CD14-positive monocyte (primary cell): ENCODE results near the gene KCTD16. TPM values are rescaled to one million over a fixed set of nuclear protein-coding genes. Genes with fewer than 3 reads are reported as not detected.

Source experiments
- DNase-seq, 3 donors: peaks; one replicate each; pipeline ENCODE4 v3.0.0-alpha.2; 2011 to 2022
- H2AFZ ChIP-seq: 2 replicates; pipeline ENCODE4 v1.6.0; 2012; ENCODE audit warnings: mild to moderate bottlenecking, low read depth, low read length, inconsistent platforms; ENCODE audit not compliant: insufficient read depth, poor library complexity, severe bottlenecking
- H3K27ac ChIP-seq, 2 donors: 1 replicate in 1 of 2; 2 replicates in 1 of 2; pipeline ENCODE4 v1.5.1; 2012 to 2013; ENCODE audit warnings: low read length in 2 of 2, control low read depth in 1 of 2, inconsistent platforms in 1 of 2, low read depth in 1 of 2, mild to moderate bottlenecking in 1 of 2
- H3K27me3 ChIP-seq, 2 donors: one replicate each; pipeline versions ENCODE4 v1.6.0 to v1.6.1; 2011 to 2013; ENCODE audit warnings: low read length in 2 of 2; ENCODE audit not compliant: control insufficient read depth in 2 of 2, insufficient read depth in 2 of 2
- H3K36me3 ChIP-seq, 2 donors: replicated peaks in 1 of 2; 1 replicate in 1 of 2; 2 replicates in 1 of 2; pipeline versions ENCODE4 v1.5.1 to v1.6.1; 2012 to 2013; ENCODE audit warnings: low read length in 2 of 2, control low read depth in 1 of 2, inconsistent platforms in 1 of 2, mild to moderate bottlenecking in 1 of 2; ENCODE audit not compliant: insufficient read depth in 2 of 2, control insufficient read depth in 1 of 2
- H3K4me1 ChIP-seq, 2 donors: 1 replicate in 1 of 2; 2 replicates in 1 of 2; pipeline versions ENCODE4 v1.5.1 to v1.6.1; 2012 to 2013; ENCODE audit warnings: low read length in 2 of 2, control low read depth in 1 of 2, inconsistent platforms in 1 of 2, mild to moderate bottlenecking in 1 of 2, moderate library complexity in 1 of 2; ENCODE audit not compliant: insufficient read depth in 2 of 2, control insufficient read depth in 1 of 2
- H3K4me2 ChIP-seq: replicated peaks from 2 replicates; pipeline ENCODE3; 2012; ENCODE audit warnings: low read length, moderate library complexity, mild to moderate bottlenecking; ENCODE audit not compliant: poor library complexity, severe bottlenecking; ENCODE audit errors: extremely low read depth
- H3K4me3 ChIP-seq, 3 experiments: fragments of 200-600 bp in 1 of 3; sonication (generic) in 1 of 3; replicated peaks in 1 of 3; 1 replicate in 2 of 3; 2 replicates in 1 of 3; pipeline ENCODE4 v1.5.1; 2011 to 2013; ENCODE audit warnings: low read length in 3 of 3, mild to moderate bottlenecking in 3 of 3, control low read depth in 2 of 3, low read depth in 2 of 3, inconsistent platforms in 1 of 3, moderate library complexity in 1 of 3
- H3K79me2 ChIP-seq: 2 replicates; pipeline ENCODE4 v1.6.0; 2012; ENCODE audit warnings: mild to moderate bottlenecking, control low read depth, inconsistent platforms, low read length, moderate library complexity; ENCODE audit not compliant: insufficient read depth
- H3K9ac ChIP-seq: 2 replicates; pipeline ENCODE4 v1.6.0; 2017; ENCODE audit warnings: low read length, mild to moderate bottlenecking; ENCODE audit not compliant: insufficient read depth, poor library complexity, severe bottlenecking
- H3K9me3 ChIP-seq, 2 donors: replicated peaks in 1 of 2; 1 replicate in 1 of 2; 2 replicates in 1 of 2; pipeline versions ENCODE4 v1.5.1 to v1.6.1; 2012 to 2013; ENCODE audit warnings: low read length in 2 of 2, control low read depth in 1 of 2; ENCODE audit not compliant: control insufficient read depth in 1 of 2, insufficient read depth in 1 of 2
- H4K20me1 ChIP-seq: 2 replicates; pipeline ENCODE4 v1.6.0; 2012; ENCODE audit warnings: mild to moderate bottlenecking, low read length, control low read depth, moderate library complexity; ENCODE audit not compliant: insufficient read depth
- H3K27ac Mint-ChIP-seq, 7 donors: one replicate each; pipeline ENCODE4 v1.8.0; 2020; ENCODE audit warnings: mild to moderate bottlenecking in 7 of 7, mixed read lengths in 7 of 7, moderate library complexity in 6 of 7, inconsistent platforms in 2 of 7
- H3K27me3 Mint-ChIP-seq, 3 donors: one replicate each; pipeline ENCODE4 v1.8.0; 2021 to 2022; ENCODE audit warnings: low read depth in 3 of 3, mild to moderate bottlenecking in 3 of 3, mixed read lengths in 3 of 3, moderate library complexity in 3 of 3, inconsistent platforms in 1 of 3
- H3K36me3 Mint-ChIP-seq, 2 donors: one replicate each; pipeline ENCODE4 v1.8.0; 2020; ENCODE audit warnings: mixed read lengths in 2 of 2, inconsistent platforms in 1 of 2, mild to moderate bottlenecking in 1 of 2
- H3K4me1 Mint-ChIP-seq: one replicate; pipeline ENCODE4 v1.8.0; 2020; ENCODE audit warnings: mild to moderate bottlenecking, mixed read lengths
- H3K4me3 Mint-ChIP-seq, 2 donors: one replicate each; pipeline ENCODE4 v1.8.0; 2020; ENCODE audit warnings: mild to moderate bottlenecking in 2 of 2, mixed read lengths in 2 of 2, moderate library complexity in 1 of 2
- H3K9me3 Mint-ChIP-seq, 7 donors: one replicate each; pipeline ENCODE4 v1.8.0; 2020 to 2022; ENCODE audit warnings: mixed read lengths in 7 of 7, mild to moderate bottlenecking in 6 of 7, moderate library complexity in 6 of 7, inconsistent platforms in 2 of 7
- WGBS: methylation state at CpG from one replicate; pipeline ENCODE4 v1.1.5; 2013; ENCODE audit warnings: missing lambda C conversion rate; ENCODE audit not compliant: insufficient coverage; 5-methylcytosine and 5-hydroxymethylcytosine counted together
- intact Hi-C, 2 donors: fragments of 100-400 bp; cut with micrococcal nuclease; formaldehyde crosslinking; loops; one replicate each; pipeline versions ENCODE4 v1.15.0 to v1.15.1; 2023
- polyA plus RNA-seq, 3 donors: library from polyadenylated mRNA; depleted of rRNA in 1 of 3; unstranded in 2 of 3; stranded (reverse) in 1 of 3; fragments of 300-500 nt in 2 of 3; fragments of >200 nt in 1 of 3; fragmentation: Illumina TruSeq in 2 of 3; gene quantifications; 1 replicate in 2 of 3; 2 replicates in 1 of 3; pipeline ENCODE4 v1.2.3, GENCODE V29; 2012 to 2021
- TF ChIP-seq, protein P1 (sequence below): fragments of 200-600 bp; IDR thresholded peaks from one replicate; pipeline ENCODE4 v1.8.0; 2022; ENCODE audit warnings: antibody characterized with exemption, mild to moderate bottlenecking

KCTD16 gene
- polyA plus RNA-seq, 3 donors, result not detected

DNA sequence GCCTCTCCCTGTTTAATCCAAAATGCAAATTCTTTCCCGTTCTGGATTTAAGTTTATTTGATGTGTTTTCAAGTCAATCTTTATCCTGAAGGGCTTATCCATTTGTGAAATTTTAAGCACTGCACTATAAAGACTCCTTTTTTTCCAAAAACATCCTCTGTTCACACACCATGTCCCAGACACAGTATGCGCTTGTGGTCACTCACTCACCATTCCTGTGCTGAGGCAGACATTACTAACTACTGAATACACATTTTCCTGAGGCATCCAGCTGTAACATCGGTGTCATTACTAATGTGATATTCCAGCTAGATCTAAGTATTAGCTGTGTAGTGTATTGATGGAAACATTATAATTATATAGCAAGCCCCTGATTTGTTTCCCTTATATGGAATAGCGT lies 298.4 kb downstream of the KCTD16 start:
- Histone ChIP-seq H3K27ac (no peak overlapping the region), H3K4me1 (no peaks in the 10 kb centered on the region), H4K20me1 (no peaks in the 10 kb centered on the region), H2AFZ (no peak overlapping the region), H3K9me3 (no peaks in the 10 kb centered on the region), H3K27me3 (no peaks in the 10 kb centered on the region), H3K36me3 (no peaks in the 10 kb centered on the region), H3K4me2 (no peak overlapping the region), H3K79me2 (no peaks in the 10 kb centered on the region), H3K9ac (no peak overlapping the region), H3K4me3 (no peak overlapping the region)
- Mint-ChIP-seq H3K4me1 (peaks cover 2% of the 10 kb centered on the region), H3K36me3 (no peaks in the 10 kb centered on the region), H3K27me3 (peaks cover 1 to 2% (median 2%) of the 10 kb centered on the region in 3 donors), H3K9me3 (peaks cover 0 to 5% (median 2%) of the 10 kb centered on the region in 7 donors), H3K27ac (no peak overlapping the region), H3K4me3 (no peak overlapping the region)
- DNase-seq, result no peak
- TF ChIP-seq, protein P1, sequence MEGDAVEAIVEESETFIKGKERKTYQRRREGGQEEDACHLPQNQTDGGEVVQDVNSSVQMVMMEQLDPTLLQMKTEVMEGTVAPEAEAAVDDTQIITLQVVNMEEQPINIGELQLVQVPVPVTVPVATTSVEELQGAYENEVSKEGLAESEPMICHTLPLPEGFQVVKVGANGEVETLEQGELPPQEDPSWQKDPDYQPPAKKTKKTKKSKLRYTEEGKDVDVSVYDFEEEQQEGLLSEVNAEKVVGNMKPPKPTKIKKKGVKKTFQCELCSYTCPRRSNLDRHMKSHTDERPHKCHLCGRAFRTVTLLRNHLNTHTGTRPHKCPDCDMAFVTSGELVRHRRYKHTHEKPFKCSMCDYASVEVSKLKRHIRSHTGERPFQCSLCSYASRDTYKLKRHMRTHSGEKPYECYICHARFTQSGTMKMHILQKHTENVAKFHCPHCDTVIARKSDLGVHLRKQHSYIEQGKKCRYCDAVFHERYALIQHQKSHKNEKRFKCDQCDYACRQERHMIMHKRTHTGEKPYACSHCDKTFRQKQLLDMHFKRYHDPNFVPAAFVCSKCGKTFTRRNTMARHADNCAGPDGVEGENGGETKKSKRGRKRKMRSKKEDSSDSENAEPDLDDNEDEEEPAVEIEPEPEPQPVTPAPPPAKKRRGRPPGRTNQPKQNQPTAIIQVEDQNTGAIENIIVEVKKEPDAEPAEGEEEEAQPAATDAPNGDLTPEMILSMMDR, result no peak
- intact Hi-C loops, result no loop called here
- whole genome bisulfite sequencing, result no CpG with 5 or more reads among the region's 4 CpGs

DNA sequence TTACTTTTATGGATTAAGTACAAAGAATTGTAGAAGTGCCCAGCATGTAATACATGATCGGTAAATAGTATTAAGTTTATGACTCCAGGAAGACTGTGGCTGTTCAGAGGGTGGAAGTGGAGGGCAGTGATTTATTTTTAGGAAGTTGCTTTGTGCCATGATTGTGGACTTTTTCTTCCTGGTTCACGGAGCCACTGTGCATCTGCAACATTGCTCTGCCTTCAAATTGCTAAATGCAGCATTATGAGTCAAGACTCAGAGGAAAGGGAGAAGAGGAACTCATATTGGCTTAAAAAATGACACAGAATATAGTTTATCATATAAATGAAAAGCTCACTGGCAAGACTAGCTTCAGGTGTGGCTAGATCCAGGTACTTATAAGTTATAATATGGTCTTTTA lies 301.5 kb downstream of the KCTD16 start:
- no peak overlapping the region for H3K27ac Mint-ChIP-seq
- H3K9me3 Mint-ChIP-seq, result peaks cover 0 to 4% (median 0%) of the 10 kb centered on the region in 7 donors
- H3K27ac ChIP-seq, result no peak overlapping the region
- no peak overlapping the region for H3K9ac ChIP-seq
- H3K79me2 ChIP-seq, result no peaks in the 10 kb centered on the region
- H4K20me1 ChIP-seq, result no peaks in the 10 kb centered on the region
- no peak overlapping the region for H2AFZ ChIP-seq
- no peaks in the 10 kb centered on the region for H3K9me3 ChIP-seq
- H3K4me3 Mint-ChIP-seq, result no peak overlapping the region
- H3K4me1 ChIP-seq, result no peaks in the 10 kb centered on the region
- no CpG with 5 or more reads among the region's 2 CpGs for WGBS
- no peak overlapping the region for H3K4me2 ChIP-seq
- intact Hi-C loops, result no loop called here
- TF ChIP-seq, protein P1, result no peak
- H3K27me3 ChIP-seq, result no peaks in the 10 kb centered on the region
- DNase-seq, result peak in 1 of 3 donors; percentile 27
- peaks cover 1 to 2% (median 2%) of the 10 kb centered on the region in 3 donors for H3K27me3 Mint-ChIP-seq
- H3K4me3 ChIP-seq, result no peak overlapping the region
- H3K36me3 ChIP-seq, result no peaks in the 10 kb centered on the region
- H3K4me1 Mint-ChIP-seq, result peaks cover 2% of the 10 kb centered on the region
- no peaks in the 10 kb centered on the region for H3K36me3 Mint-ChIP-seq
